ENCODE results near the gene TYW5.

TYW5 gene

GRCh38 chr2:199896617-199897016 is 58.7 kb downstream of the TYW5 start:
- Histone ChIP-seq H3K4me1 (ENCODE audit: control insufficient read depth, low read length) (no peaks in the 10 kb centered on the region), H3K9me2 (replicated peaks; ENCODE audit: control insufficient read depth, low read length) (no peaks in the 10 kb centered on the region), H3K36me3 (ENCODE audit: control insufficient read depth, low read length) (no peaks in the 10 kb centered on the region), H3K4me2 (ENCODE audit: low read length) (no peak overlapping the region), H3K27ac (ENCODE audit: low read depth, low read length) (no peak overlapping the region), H3K27me3 (ENCODE audit: control insufficient read depth, low read length) (no peaks in the 10 kb centered on the region), H4K20me1 (ENCODE audit: control insufficient read depth, insufficient read depth, low read depth, low read length) (no peaks in the 10 kb centered on the region), H3F3A (ENCODE audit: control insufficient read depth, insufficient read depth) (no peaks in the 10 kb centered on the region), H3K79me2 (ENCODE audit: control insufficient read depth, low read length) (no peaks in the 10 kb centered on the region), H3K9me3 (ENCODE audit: control insufficient read depth, insufficient read depth, low read length) (no peaks in the 10 kb centered on the region), H3K4me3 (ENCODE audit: low read length) (no peak overlapping the region)
- no peak for TF ChIP-seq CTCF (IDR thresholded peaks at IDR 0.05; ENCODE audit: low read depth, low read length, poor library complexity, severe bottlenecking)
- TF ChIP-seq EZH2phosphoT487 (IDR thresholded peaks at IDR 0.05; ENCODE audit: borderline replicate concordance, low read length): no peak

- H3K4me2 ChIP-seq (ENCODE audit: low read length): no peak overlapping the region
- no peak overlapping the region for H3K4me3 ChIP-seq (ENCODE audit: low read length)
- H3K36me3 ChIP-seq (ENCODE audit: control insufficient read depth, low read length): no peaks in the 10 kb centered on the region
- no peaks in the 10 kb centered on the region for H3K79me2 ChIP-seq (ENCODE audit: control insufficient read depth, low read length)
- TF ChIP-seq CTCF (IDR thresholded peaks at IDR 0.05; ENCODE audit: low read depth, low read length, poor library complexity, severe bottlenecking): no peak
- H3K9me3 ChIP-seq (ENCODE audit: control insufficient read depth, insufficient read depth, low read length): no peaks in the 10 kb centered on the region
- H4K20me1 ChIP-seq (ENCODE audit: control insufficient read depth, insufficient read depth, low read depth, low read length): no peaks in the 10 kb centered on the region
- H3K27ac ChIP-seq (ENCODE audit: low read depth, low read length): no peak overlapping the region
- H3K4me1 ChIP-seq (ENCODE audit: control insufficient read depth, low read length): no peaks in the 10 kb centered on the region
- H3K27me3 ChIP-seq (ENCODE audit: control insufficient read depth, low read length): no peaks in the 10 kb centered on the region
- no peaks in the 10 kb centered on the region for H3F3A ChIP-seq (ENCODE audit: control insufficient read depth, insufficient read depth)
- H3K9me2 ChIP-seq (replicated peaks; ENCODE audit: control insufficient read depth, low read length): no peaks in the 10 kb centered on the region
Observed at GRCh38 chr2:199895406-199895805, 59.9 kb downstream of the TYW5 start.

GRCh38 chr2:199883474-199884212 is 71.6 kb downstream of the TYW5 start:
- H3K9me2 ChIP-seq (replicated peaks; ENCODE audit: control insufficient read depth, low read length): no peaks in the 10 kb centered on the region
- H3K4me3 ChIP-seq (ENCODE audit: low read length): no peak overlapping the region
- no peaks in the 10 kb centered on the region for H3K27me3 ChIP-seq (ENCODE audit: control insufficient read depth, low read length)
- H3K4me1 ChIP-seq (ENCODE audit: control insufficient read depth, low read length): no peaks in the 10 kb centered on the region
- no peaks in the 10 kb centered on the region for H3F3A ChIP-seq (ENCODE audit: control insufficient read depth, insufficient read depth)
- H3K27ac ChIP-seq (ENCODE audit: low read depth, low read length): no peak overlapping the region
- no peaks in the 10 kb centered on the region for H3K36me3 ChIP-seq (ENCODE audit: control insufficient read depth, low read length)
- H3K4me2 ChIP-seq (ENCODE audit: low read length): no peak overlapping the region
- no peaks in the 10 kb centered on the region; the same call in 1 of the 2 replicates for H3K9me3 ChIP-seq (ENCODE audit: control insufficient read depth, insufficient read depth, low read length)
- TF ChIP-seq CTCF (IDR thresholded peaks at IDR 0.05; ENCODE audit: low read depth, low read length, poor library complexity, severe bottlenecking) (no peak), EZH2phosphoT487 (IDR thresholded peaks at IDR 0.05; ENCODE audit: borderline replicate concordance, low read length) (no peak)
- no peaks in the 10 kb centered on the region for H4K20me1 ChIP-seq (ENCODE audit: control insufficient read depth, insufficient read depth, low read depth, low read length)
- H3K79me2 ChIP-seq (ENCODE audit: control insufficient read depth, low read length): no peaks in the 10 kb centered on the region
